CD14-positive monocyte (primary cell): ENCODE data around the gene C1QTNF9. TPM values are rescaled to one million over a fixed set of nuclear protein-coding genes. Genes with fewer than 3 reads are reported as not detected.
"Not testable (repeated sequence)": the region's sequence is repeated elsewhere in the genome, so short reads cannot be mapped to it uniquely, and the experiment has no call there.

ENCODE experiments used
- DNase-seq, 3 donors: peaks; one replicate each; pipeline ENCODE4 v3.0.0-alpha.2; 2011 to 2022
- H2AFZ ChIP-seq: 2 replicates; pipeline ENCODE4 v1.6.0; 2012; ENCODE audit warnings: mild to moderate bottlenecking, low read depth, low read length, inconsistent platforms; ENCODE audit not compliant: insufficient read depth, poor library complexity, severe bottlenecking
- H3K27ac ChIP-seq, 2 donors: 1 replicate in 1 of 2; 2 replicates in 1 of 2; pipeline ENCODE4 v1.5.1; 2012 to 2013; ENCODE audit warnings: low read length in 2 of 2, control low read depth in 1 of 2, inconsistent platforms in 1 of 2, low read depth in 1 of 2, mild to moderate bottlenecking in 1 of 2
- H3K27me3 ChIP-seq, 2 donors: one replicate each; pipeline versions ENCODE4 v1.6.0 to v1.6.1; 2011 to 2013; ENCODE audit warnings: low read length in 2 of 2; ENCODE audit not compliant: control insufficient read depth in 2 of 2, insufficient read depth in 2 of 2
- H3K36me3 ChIP-seq, 2 donors: replicated peaks in 1 of 2; 1 replicate in 1 of 2; 2 replicates in 1 of 2; pipeline versions ENCODE4 v1.5.1 to v1.6.1; 2012 to 2013; ENCODE audit warnings: low read length in 2 of 2, control low read depth in 1 of 2, inconsistent platforms in 1 of 2, mild to moderate bottlenecking in 1 of 2; ENCODE audit not compliant: insufficient read depth in 2 of 2, control insufficient read depth in 1 of 2
- H3K4me1 ChIP-seq, 2 donors: 1 replicate in 1 of 2; 2 replicates in 1 of 2; pipeline versions ENCODE4 v1.5.1 to v1.6.1; 2012 to 2013; ENCODE audit warnings: low read length in 2 of 2, control low read depth in 1 of 2, inconsistent platforms in 1 of 2, mild to moderate bottlenecking in 1 of 2, moderate library complexity in 1 of 2; ENCODE audit not compliant: insufficient read depth in 2 of 2, control insufficient read depth in 1 of 2
- H3K4me2 ChIP-seq: replicated peaks from 2 replicates; pipeline ENCODE3; 2012; ENCODE audit warnings: low read length, moderate library complexity, mild to moderate bottlenecking; ENCODE audit not compliant: poor library complexity, severe bottlenecking; ENCODE audit errors: extremely low read depth
- H3K4me3 ChIP-seq, 3 experiments: fragments of 200-600 bp in 1 of 3; sonication (generic) in 1 of 3; replicated peaks in 1 of 3; 1 replicate in 2 of 3; 2 replicates in 1 of 3; pipeline ENCODE4 v1.5.1; 2011 to 2013; ENCODE audit warnings: low read length in 3 of 3, mild to moderate bottlenecking in 3 of 3, control low read depth in 2 of 3, low read depth in 2 of 3, inconsistent platforms in 1 of 3, moderate library complexity in 1 of 3
- H3K79me2 ChIP-seq: 2 replicates; pipeline ENCODE4 v1.6.0; 2012; ENCODE audit warnings: mild to moderate bottlenecking, control low read depth, inconsistent platforms, low read length, moderate library complexity; ENCODE audit not compliant: insufficient read depth
- H3K9ac ChIP-seq: 2 replicates; pipeline ENCODE4 v1.6.0; 2017; ENCODE audit warnings: low read length, mild to moderate bottlenecking; ENCODE audit not compliant: insufficient read depth, poor library complexity, severe bottlenecking
- H3K9me3 ChIP-seq, 2 donors: replicated peaks in 1 of 2; 1 replicate in 1 of 2; 2 replicates in 1 of 2; pipeline versions ENCODE4 v1.5.1 to v1.6.1; 2012 to 2013; ENCODE audit warnings: low read length in 2 of 2, control low read depth in 1 of 2; ENCODE audit not compliant: control insufficient read depth in 1 of 2, insufficient read depth in 1 of 2
- H4K20me1 ChIP-seq: 2 replicates; pipeline ENCODE4 v1.6.0; 2012; ENCODE audit warnings: mild to moderate bottlenecking, low read length, control low read depth, moderate library complexity; ENCODE audit not compliant: insufficient read depth
- H3K27ac Mint-ChIP-seq, 7 donors: one replicate each; pipeline ENCODE4 v1.8.0; 2020; ENCODE audit warnings: mild to moderate bottlenecking in 7 of 7, mixed read lengths in 7 of 7, moderate library complexity in 6 of 7, inconsistent platforms in 2 of 7
- H3K27me3 Mint-ChIP-seq, 3 donors: one replicate each; pipeline ENCODE4 v1.8.0; 2021 to 2022; ENCODE audit warnings: low read depth in 3 of 3, mild to moderate bottlenecking in 3 of 3, mixed read lengths in 3 of 3, moderate library complexity in 3 of 3, inconsistent platforms in 1 of 3
- H3K36me3 Mint-ChIP-seq, 2 donors: one replicate each; pipeline ENCODE4 v1.8.0; 2020; ENCODE audit warnings: mixed read lengths in 2 of 2, inconsistent platforms in 1 of 2, mild to moderate bottlenecking in 1 of 2
- H3K4me1 Mint-ChIP-seq: one replicate; pipeline ENCODE4 v1.8.0; 2020; ENCODE audit warnings: mild to moderate bottlenecking, mixed read lengths
- H3K4me3 Mint-ChIP-seq, 2 donors: one replicate each; pipeline ENCODE4 v1.8.0; 2020; ENCODE audit warnings: mild to moderate bottlenecking in 2 of 2, mixed read lengths in 2 of 2, moderate library complexity in 1 of 2
- H3K9me3 Mint-ChIP-seq, 7 donors: one replicate each; pipeline ENCODE4 v1.8.0; 2020 to 2022; ENCODE audit warnings: mixed read lengths in 7 of 7, mild to moderate bottlenecking in 6 of 7, moderate library complexity in 6 of 7, inconsistent platforms in 2 of 7
- CTCF ChIP-seq: fragments of 200-600 bp; IDR thresholded peaks from one replicate; pipeline ENCODE4 v1.8.0; 2022; ENCODE audit warnings: antibody characterized with exemption, mild to moderate bottlenecking
- WGBS: methylation state at CpG from one replicate; pipeline ENCODE4 v1.1.5; 2013; ENCODE audit warnings: missing lambda C conversion rate; ENCODE audit not compliant: insufficient coverage; 5-methylcytosine and 5-hydroxymethylcytosine counted together
- intact Hi-C, 2 donors: fragments of 100-400 bp; cut with micrococcal nuclease; formaldehyde crosslinking; loops; one replicate each; pipeline versions ENCODE4 v1.15.0 to v1.15.1; 2023
- polyA plus RNA-seq, 3 donors: library from polyadenylated mRNA; depleted of rRNA in 1 of 3; unstranded in 2 of 3; stranded (reverse) in 1 of 3; fragments of 300-500 nt in 2 of 3; fragments of >200 nt in 1 of 3; fragmentation: Illumina TruSeq in 2 of 3; gene quantifications; 1 replicate in 2 of 3; 2 replicates in 1 of 3; pipeline ENCODE4 v1.2.3, GENCODE V29; 2012 to 2021

C1QTNF9 gene
- polyA plus RNA-seq, 3 donors = not detected

GRCh38 chr13:24356837-24357236 lies 47.5 kb downstream of the C1QTNF9 start:
- H3K27me3 Mint-ChIP-seq = peaks cover 0 to 4% (median 0%) of the 10 kb centered on the region in 3 donors
- no peak overlapping the region for H3K27ac Mint-ChIP-seq
- H3K27ac ChIP-seq = no peak overlapping the region
- H3K4me3 ChIP-seq = no peak overlapping the region
- H3K4me3 Mint-ChIP-seq = no peak overlapping the region
- no peak for DNase-seq
- no peaks in the 10 kb centered on the region for H3K79me2 ChIP-seq
- no peak for TF ChIP-seq CTCF
- intact Hi-C loops = no loop called here
- H3K36me3 Mint-ChIP-seq = no peaks in the 10 kb centered on the region
- 98% methylated on average over 7 of the region's 7 CpGs for WGBS
- no peaks in the 10 kb centered on the region for H3K27me3 ChIP-seq
- H3K4me1 ChIP-seq = no peaks in the 10 kb centered on the region
- H3K36me3 ChIP-seq = no peaks in the 10 kb centered on the region
- no peaks in the 10 kb centered on the region for H3K9me3 Mint-ChIP-seq
- no peak overlapping the region for H3K9ac ChIP-seq
- no peaks in the 10 kb centered on the region for H4K20me1 ChIP-seq
- H3K4me1 Mint-ChIP-seq = no peaks in the 10 kb centered on the region
- H3K9me3 ChIP-seq = no peaks in the 10 kb centered on the region
- H3K4me2 ChIP-seq = no peak overlapping the region
- H2AFZ ChIP-seq = no peak overlapping the region

GRCh38 chr13:24357756-24358155 lies 48.4 kb downstream of the C1QTNF9 start:
- Histone ChIP-seq H3K9ac (no peak overlapping the region), H3K79me2 (no peaks in the 10 kb centered on the region), H3K9me3 (no peaks in the 10 kb centered on the region), H4K20me1 (no peaks in the 10 kb centered on the region), H3K27ac (no peak overlapping the region), H3K4me2 (no peak overlapping the region), H3K27me3 (no peaks in the 10 kb centered on the region), H3K36me3 (no peaks in the 10 kb centered on the region), H2AFZ (no peak overlapping the region), H3K4me1 (no peaks in the 10 kb centered on the region), H3K4me3 (no peak overlapping the region)
- H3K36me3 Mint-ChIP-seq = no peaks in the 10 kb centered on the region
- no peaks in the 10 kb centered on the region for H3K9me3 Mint-ChIP-seq
- peaks cover 0 to 4% (median 0%) of the 10 kb centered on the region in 3 donors for H3K27me3 Mint-ChIP-seq
- H3K27ac Mint-ChIP-seq = no peak overlapping the region
- intact Hi-C loops = no loop called here
- WGBS = 94% methylated on average over 15 of the region's 15 CpGs
- no peaks in the 10 kb centered on the region for H3K4me1 Mint-ChIP-seq
- no peak for TF ChIP-seq CTCF
- DNase-seq = no peak
- H3K4me3 Mint-ChIP-seq = no peak overlapping the region

GRCh38 chr13:24358836-24359235 lies 49.5 kb downstream of the C1QTNF9 start:
- not testable (repeated sequence) for H3K9me3 Mint-ChIP-seq, H3K4me3 ChIP-seq
- WGBS = 94% methylated on average over 15 of the region's 16 CpGs

More at GRCh38 chr13:24358836-24359235, 49.5 kb downstream of the C1QTNF9 start:
- intact Hi-C loops, H3K9me3 ChIP-seq, H3K4me2 ChIP-seq, H3K4me1 ChIP-seq, H4K20me1 ChIP-seq, H3K27ac Mint-ChIP-seq, H3K9ac ChIP-seq, H3K27me3 Mint-ChIP-seq, H3K36me3 ChIP-seq, H3K4me1 Mint-ChIP-seq, H3K27me3 ChIP-seq, DNase-seq, H2AFZ ChIP-seq, H3K36me3 Mint-ChIP-seq, H3K27ac ChIP-seq, H3K79me2 ChIP-seq, H3K4me3 Mint-ChIP-seq: not testable (repeated sequence)
